BJ (cell line): ENCODE results near the gene GDAP2. TPM values are rescaled to one million over a fixed set of nuclear protein-coding genes. Genes with fewer than 3 reads are reported as not detected.
A peak's percentile ranks its signal among the peaks of the same experiment; 100 is the strongest.

Experiments
- CTCF ChIA-PET: fragments of 350-600 bp; formaldehyde crosslinking; extraction: SDS; loops from one replicate; lab custom pipeline; 2021; ENCODE audit warnings: antibody characterized with exemption, inconsistent platforms; lab: Yijun Ruan, JAX
- POLR2A ChIA-PET: fragments of 300-600 bp; sonication (Branson Sonifier 250); formaldehyde crosslinking; extraction: SDS; loops from one replicate; lab custom pipeline; 2021; ENCODE audit warnings: antibody characterized with exemption; lab: Charles Lee
- DNase-seq: peaks from one replicate; pipeline ENCODE4 v3.0.0-alpha.2; 2011; ENCODE audit warnings: low read depth
- H3K27me3 ChIP-seq: 2 replicates; pipeline ENCODE4 v1.6.0; 2011; ENCODE audit warnings: low read length; ENCODE audit not compliant: control insufficient read depth, insufficient read depth
- H3K36me3 ChIP-seq: 2 replicates; pipeline ENCODE4 v1.5.1; 2011; ENCODE audit warnings: low read length; ENCODE audit not compliant: control insufficient read depth, insufficient read depth
- H3K4me3 ChIP-seq: 2 replicates; pipeline ENCODE4 v1.5.1; 2011; ENCODE audit warnings: low read depth, mild to moderate bottlenecking, control low read depth, low read length
- polyA plus RNA-seq: library from polyadenylated mRNA; depleted of rRNA; stranded (reverse); fragments of >200 nt; gene quantifications from 2 replicates; pipeline ENCODE4 v1.2.3, GENCODE V29; 2011
- TF ChIP-seq, protein P1 (sequence below): IDR thresholded peaks from 2 replicates; pipeline ENCODE4 v1.5.1; 2011; ENCODE audit warnings: low read depth, mild to moderate bottlenecking, control low read depth, inconsistent platforms, low read length, moderate library complexity; ENCODE audit not compliant: insufficient read depth

Gene GDAP2
- polyA plus RNA-seq, 1 experiment = 8.1 TPM

DNA sequence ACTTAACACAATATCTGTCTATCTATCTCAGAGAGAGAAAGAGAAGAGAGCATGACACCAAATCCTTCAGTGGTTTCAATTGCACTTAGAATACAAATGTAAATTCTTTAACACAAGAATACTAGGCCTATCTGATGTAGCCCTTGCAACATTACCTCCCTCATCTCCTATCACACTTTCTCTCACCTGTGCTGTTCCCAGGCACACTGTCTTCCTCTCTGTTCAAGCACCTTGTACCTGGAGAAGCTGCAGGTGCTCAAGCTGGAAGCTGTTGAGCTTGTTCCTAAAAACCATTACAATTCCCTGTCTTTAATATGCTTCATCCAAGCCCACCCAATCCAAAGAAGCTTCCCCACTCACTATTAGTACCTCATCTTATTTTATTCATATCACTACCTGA lies 97.0 kb downstream of the GDAP2 start:
- H3K4me3 ChIP-seq = no peak overlapping the region
- POLR2A ChIA-PET = no interaction called here
- TF ChIP-seq, protein P1, sequence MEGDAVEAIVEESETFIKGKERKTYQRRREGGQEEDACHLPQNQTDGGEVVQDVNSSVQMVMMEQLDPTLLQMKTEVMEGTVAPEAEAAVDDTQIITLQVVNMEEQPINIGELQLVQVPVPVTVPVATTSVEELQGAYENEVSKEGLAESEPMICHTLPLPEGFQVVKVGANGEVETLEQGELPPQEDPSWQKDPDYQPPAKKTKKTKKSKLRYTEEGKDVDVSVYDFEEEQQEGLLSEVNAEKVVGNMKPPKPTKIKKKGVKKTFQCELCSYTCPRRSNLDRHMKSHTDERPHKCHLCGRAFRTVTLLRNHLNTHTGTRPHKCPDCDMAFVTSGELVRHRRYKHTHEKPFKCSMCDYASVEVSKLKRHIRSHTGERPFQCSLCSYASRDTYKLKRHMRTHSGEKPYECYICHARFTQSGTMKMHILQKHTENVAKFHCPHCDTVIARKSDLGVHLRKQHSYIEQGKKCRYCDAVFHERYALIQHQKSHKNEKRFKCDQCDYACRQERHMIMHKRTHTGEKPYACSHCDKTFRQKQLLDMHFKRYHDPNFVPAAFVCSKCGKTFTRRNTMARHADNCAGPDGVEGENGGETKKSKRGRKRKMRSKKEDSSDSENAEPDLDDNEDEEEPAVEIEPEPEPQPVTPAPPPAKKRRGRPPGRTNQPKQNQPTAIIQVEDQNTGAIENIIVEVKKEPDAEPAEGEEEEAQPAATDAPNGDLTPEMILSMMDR = no peak
- CTCF ChIA-PET = no interaction called here
- H3K36me3 ChIP-seq = no peaks in the 10 kb centered on the region
- no peak for DNase-seq
- H3K27me3 ChIP-seq = no peaks in the 10 kb centered on the region

DNA sequence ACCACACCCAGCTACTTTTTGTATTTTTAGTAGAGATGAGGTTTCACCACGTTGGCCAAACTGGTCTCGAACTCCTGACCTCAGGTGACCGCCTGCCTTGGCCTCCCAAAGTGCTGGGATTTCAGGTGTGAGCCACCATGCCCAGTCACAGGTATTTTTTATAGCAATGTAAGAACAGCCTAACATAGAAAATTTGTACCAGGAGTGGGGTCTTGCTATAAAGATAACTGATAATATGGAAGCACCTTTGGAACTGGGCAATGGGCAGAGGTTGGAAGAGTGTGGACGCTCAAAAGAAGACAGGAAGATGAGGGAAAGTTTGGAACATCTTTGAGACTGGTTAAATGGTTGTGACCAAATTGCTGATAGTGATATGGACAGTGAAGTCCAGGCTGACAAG lies 99.2 kb downstream of the GDAP2 start:
- Histone ChIP-seq H3K27me3 (no peaks in the 10 kb centered on the region), H3K36me3 (no peaks in the 10 kb centered on the region), H3K4me3 (no peak overlapping the region)
- ChIA-PET CTCF (no interaction called here), POLR2A (no interaction called here)
- TF ChIP-seq, protein P1 = no peak
- DNase-seq = no peak

GRCh38 chr1:117828201-117828600 lies 101.2 kb downstream of the GDAP2 start:
- H3K36me3 ChIP-seq = no peaks in the 10 kb centered on the region
- H3K4me3 ChIP-seq = no peak overlapping the region
- no peaks in the 10 kb centered on the region for H3K27me3 ChIP-seq
- ChIA-PET POLR2A (no interaction called here), CTCF (interaction anchor here (1.3 to 1.7 kb wide), 2 partner anchors 12 to 68 kb away, joined by 3 to 4 read pairs; no protein-coding TSS in a partner anchor)
- TF ChIP-seq, protein P1 = no peak
- DNase-seq = peak; percentile 71

DNA sequence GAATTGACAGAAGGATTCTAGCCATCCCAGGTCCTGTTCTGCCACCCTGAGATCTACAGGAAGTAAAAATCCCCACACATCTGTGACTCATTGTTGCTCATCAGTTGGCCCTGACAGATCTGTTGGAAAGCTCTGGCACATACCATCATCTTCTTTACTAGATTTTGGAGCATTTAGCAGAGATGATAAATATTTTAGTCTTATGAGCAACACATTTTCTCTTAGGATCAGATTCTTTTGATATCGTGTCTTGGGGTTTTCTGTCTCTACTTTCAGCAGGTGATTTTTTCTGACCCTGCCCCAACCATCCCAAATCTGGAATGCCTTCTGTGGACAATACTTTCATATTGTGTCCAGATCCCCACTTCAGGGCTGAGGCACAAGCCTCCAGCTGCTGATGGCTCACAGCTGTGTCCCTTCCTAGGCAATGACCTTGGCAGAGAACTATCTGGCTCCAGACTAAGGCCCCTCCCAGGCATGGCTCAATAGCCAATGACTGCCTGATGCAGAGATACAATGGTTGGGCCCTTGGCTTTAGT lies 102.8 kb downstream of the GDAP2 start:
- ChIA-PET CTCF (interaction anchor here (0.7 to 1.7 kb wide), 6 partner anchors 8 to 68 kb away, joined by 3 to 5 read pairs (median 4); no protein-coding TSS in a partner anchor), POLR2A (no interaction called here)
- H3K36me3 ChIP-seq = no peaks in the 10 kb centered on the region
- TF ChIP-seq, protein P1 = no peak
- H3K27me3 ChIP-seq = no peaks in the 10 kb centered on the region
- peak; percentile 96 for DNase-seq
- H3K4me3 ChIP-seq = no peak overlapping the region

- CTCF ChIA-PET = interaction anchor here (0.7 to 1.7 kb wide), 6 partner anchors 9 to 69 kb away, joined by 3 to 5 read pairs (median 4); no protein-coding TSS in a partner anchor
- Histone ChIP-seq H3K36me3 (no peaks in the 10 kb centered on the region), H3K4me3 (no peak overlapping the region), H3K27me3 (no peaks in the 10 kb centered on the region)
- no peak for DNase-seq
- POLR2A ChIA-PET = no interaction called here
- TF ChIP-seq, protein P1 = no peak
Measured at GRCh38 chr1:117826119-117826518, 103.3 kb downstream of the GDAP2 start.
